Activated gamma-delta T cell (primary cell): Measurements from ENCODE around the gene ABAT.
"Not testable (repeated sequence)": the region's sequence is repeated elsewhere in the genome, so short reads cannot be mapped to it uniquely, and the experiment has no call there.

ENCODE experiments used
- DNase-seq: peaks from one replicate; lab custom pipeline; 2025; lab: John Stamatoyannopoulos, UW

ABAT gene

GRCh38 chr16:8649829-8650554 lies 24.4 kb upstream of the ABAT start:
- DNase-seq, result no peak

DNA sequence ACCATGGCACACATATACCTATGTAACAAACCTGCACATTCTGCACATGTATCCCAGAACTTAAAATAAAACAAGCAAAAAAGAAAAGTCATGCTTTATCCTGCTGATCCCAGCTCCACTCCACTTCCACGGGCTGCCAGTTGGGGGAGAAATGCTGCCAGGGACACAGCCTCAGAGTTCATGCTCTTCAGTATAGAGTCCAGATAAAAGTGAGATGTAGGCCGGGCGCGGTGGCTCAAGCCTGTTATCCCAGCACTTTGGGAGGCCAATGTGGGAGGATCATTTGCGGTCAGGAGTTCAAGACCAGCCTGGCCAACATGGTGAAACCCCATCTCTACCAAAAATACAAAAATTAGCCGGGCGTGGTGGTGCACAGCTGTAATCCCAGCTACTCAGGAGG lies 22.5 kb upstream of the ABAT start:
- DNase-seq, result not testable (repeated sequence)

- no peak for DNase-seq
Measured at GRCh38 chr16:8655184-8655717, 19.2 kb upstream of the ABAT start.

- DNase-seq, result no peak
Measured at GRCh38 chr16:8656376-8656775, 18.0 kb upstream of the ABAT start.

DNA sequence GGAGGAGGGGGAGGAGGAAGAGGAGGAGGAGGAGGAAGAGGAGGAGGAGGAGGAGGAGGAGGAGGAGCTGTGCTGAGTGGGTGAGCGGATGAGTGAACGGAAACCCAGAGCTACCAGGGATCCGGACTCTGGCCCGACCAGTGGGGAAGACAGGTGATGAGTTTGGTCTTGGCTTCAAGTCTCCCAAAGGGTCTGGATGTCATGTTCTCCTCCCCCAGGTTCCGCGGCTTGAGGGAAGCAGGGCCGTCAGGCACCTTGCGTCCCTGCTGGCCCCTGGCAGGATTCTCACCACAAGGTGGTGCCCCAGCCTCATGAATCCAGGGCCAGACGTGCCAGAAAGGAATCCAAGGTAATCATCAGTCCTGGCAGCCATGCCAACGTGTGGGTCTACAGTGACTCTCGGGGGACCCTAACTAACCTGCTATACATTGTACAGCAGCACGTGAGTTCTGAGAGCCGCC lies 13.5 kb upstream of the ABAT start:
- no peak for DNase-seq

DNA sequence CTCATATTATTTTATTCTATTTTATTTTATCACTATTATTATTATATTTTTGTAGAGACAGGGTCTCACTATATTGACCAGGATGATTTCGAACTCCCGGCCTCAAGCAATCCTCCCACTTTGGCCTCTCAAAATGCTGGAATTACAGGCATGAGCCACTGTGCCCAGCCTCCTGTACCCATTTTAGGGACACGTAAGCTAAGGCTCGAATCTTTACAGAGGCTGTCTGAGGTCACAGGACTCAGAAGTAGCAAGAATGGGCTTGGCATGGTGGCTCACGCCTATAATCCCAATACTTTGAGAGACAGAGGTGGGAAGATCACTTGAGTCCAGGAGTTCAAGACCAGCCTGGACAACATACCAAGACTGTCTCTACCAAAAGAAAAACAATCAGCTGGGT lies 12.7 kb upstream of the ABAT start:
- no peak for DNase-seq

DNA sequence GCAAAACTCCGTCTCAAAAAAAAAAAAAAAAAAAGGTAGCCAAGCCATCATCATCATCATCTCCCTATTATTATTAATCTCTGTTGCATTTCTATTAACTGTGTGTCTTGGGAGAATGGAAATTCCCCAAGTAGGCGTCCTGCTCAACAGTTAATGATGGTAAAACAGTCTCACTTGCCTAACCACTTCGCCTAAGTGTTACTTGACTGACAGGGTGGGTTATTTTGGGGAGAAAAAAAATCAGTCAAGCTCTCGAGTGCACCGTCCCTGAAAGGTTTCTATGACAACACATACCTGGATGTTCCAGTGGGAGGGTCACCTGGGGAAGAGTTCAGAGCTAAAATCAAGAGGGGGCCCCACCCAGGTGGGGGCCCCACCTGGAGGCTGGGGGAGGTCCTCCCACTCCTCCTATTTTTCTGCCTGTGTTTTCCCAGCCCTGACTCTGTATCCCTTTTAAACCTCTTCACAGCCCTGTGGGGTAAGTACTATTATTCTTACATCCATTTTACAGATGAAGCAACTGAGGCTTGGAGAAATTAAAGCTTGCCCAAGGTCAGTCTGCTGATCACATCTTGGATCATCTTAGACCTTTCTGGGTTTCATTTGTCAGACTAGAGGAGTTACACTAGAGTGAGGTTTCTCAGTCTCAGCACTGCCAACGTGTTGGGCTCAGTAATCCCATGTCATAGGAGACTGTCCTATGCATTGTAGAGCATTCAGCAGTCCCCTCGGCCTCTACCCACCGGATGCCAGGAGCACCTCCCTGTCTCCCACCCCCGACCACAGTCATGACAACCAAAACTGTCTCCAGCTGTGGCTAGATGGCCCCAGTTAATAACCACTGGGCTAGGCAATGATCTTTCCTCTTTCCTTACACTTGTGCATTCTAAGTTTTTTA lies 11.0 kb upstream of the ABAT start:
- DNase-seq, result no peak

DNA sequence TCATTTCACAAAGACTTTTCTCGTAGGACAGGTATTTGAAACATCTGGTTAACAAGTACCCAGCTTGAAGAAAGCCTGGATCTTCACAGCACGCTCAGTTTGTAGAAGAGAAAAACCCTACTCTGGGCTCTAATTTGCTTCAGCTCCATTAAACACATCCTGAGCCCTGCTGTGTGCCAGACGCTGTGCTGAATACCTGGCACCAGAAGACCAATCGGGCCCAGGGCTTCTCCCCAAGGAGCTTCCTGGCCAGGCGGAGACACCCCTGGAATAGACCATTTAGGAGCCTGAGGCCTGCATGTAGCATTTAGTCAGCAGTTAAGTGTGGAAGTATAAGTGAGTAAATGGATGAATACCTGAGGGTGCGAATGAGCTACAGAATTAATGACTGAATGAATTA lies 8.9 kb upstream of the ABAT start:
- no peak for DNase-seq

DNA sequence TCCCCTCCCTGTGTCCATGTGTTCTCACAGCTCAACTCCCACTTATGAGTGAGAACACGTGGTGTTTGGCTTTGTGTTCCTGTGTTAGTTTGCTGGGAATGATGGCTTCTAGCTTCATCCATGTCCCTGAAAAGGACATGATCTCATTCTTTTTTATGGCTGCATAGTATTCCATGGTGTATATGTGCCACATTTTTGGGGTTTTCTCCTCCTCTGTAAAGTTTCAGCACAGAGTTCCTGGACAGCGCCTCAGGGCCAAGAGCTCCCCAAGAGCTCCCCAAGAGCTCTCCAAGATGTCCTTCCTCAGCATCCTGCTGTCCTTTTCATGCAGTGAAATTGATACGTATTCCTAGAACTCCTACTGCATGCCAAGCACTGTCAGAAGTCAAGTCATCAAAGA lies 6.9 kb upstream of the ABAT start:
- no peak for DNase-seq

DNA sequence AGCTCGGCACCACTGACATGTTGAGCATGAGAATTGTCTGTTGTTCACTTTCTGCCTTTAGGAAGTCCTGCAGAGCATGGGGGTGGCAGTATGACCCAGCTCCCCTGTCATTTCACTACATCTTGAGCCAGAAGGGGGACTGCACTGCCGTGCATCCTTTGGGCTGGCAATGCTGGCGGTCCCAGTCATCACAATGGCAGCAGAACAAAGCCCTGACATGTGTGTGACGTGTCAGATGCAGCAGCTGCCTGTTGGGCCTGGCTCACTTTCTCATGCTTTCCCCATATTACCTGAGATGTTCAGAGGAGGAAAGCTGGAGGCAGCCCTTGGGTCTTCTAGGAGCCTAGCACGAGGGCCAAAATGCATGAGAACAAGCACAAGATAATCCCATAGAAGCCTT lies 6.3 kb upstream of the ABAT start:
- DNase-seq, result no peak

DNA sequence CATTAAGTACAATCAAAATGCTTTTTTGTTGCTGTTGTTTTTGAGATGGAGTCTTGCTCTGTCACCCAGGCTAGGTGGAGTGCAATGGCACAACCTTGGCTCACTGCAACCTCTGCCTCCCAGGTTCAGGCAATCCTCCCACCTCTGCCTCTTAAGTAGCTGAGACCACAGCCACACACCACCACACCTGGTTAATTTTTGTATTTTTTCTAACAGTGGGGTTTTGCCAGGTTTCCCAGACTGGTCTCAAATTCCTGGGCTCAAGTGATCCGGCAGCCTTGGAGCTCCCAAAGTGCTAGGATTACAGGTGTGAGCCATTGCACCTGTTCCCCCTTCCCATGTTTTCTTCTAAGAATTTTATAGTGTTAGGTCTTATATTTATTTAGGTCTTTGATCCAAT lies 4.9 kb upstream of the ABAT start:
- no peak for DNase-seq

DNA sequence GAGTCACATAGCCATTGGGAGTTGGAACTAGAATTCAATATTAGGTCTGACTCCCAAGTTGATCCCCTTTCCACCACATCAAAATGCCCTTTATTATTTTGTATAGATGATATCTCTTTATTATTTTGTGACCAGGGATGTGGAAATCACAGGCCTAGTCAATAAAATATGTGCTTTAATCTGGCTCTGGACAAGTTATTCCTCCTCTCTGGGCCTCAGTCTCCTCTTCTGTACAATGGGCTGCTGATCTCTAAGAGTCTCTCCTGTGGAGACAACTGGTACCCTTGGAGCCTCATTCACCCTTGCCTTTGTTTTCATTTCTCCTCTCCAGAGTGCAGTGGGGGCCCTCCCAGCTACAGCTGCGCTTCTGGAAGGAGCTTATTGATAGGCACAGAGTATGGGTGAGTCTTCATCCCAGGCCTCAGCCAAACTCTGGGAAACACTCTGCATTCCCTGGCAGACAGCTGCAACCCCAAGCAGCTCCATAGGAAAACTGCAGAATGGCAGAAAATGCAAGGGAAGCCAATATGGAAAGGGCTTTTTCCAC lies 4.3 kb upstream of the ABAT start:
- no peak for DNase-seq

DNA sequence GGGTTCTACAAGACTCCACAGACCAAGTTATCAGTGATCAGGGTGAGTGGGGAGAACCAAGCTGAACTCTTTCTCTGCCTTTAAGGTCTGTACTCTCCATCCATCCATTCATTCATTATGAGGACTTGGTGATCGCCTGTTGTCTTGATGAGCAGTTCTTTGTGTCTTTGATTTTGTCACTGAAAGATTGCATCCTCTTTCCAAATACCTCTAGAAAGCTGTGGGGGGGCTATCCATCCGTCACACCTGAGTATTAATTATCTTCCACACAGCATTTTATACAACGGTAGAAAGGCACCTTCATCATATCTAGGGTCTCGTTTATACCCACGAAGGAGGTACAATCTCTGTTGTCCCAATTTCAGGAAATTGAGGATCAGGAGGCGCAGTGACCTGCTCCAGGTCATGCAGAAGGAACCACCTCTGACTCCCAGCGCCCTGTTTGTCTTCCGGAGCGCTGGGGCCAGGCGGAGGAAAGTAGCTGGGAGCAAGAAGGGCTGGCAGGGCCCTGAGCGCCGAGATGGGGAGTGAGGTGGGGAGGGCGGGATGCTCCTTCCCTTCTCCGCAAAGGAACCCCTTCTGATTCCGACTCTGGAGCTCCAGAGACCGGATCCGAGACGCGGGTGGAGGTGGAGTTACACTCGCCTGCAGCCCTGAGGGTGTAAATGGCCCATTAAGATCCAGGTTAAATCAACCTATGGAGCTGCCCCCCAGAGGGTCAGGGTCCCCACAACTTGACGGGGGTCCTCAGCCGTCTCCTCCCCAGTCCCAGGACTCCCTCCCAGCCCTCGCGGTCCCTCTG lies 605 bp upstream of the ABAT start:
- no peak for DNase-seq

- no peak for DNase-seq
Measured at GRCh38 chr16:8675183-8676159, 1.1 kb downstream of the ABAT start.

DNA sequence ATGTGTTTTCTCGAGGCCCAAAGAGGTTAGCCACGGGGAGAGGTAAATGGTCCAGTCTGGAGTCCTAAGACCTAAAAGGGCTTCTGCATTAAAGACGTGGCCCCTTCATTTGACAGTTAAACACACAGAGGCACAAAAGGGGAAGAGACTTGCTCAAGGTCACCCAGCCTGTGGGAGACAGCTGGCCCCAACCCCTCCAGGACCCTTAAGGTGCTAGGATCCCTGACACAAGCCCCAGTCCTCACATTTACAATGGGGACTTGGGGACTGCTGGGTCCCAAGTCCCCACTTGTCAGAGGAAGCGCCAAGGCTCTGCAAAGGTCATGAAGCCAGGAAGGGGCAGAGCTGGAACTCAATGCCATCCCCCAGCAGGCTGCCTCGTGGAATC lies 1.7 kb downstream of the ABAT start:
- DNase-seq, result no peak

GRCh38 chr16:8676737-8677375 lies 2.4 kb downstream of the ABAT start:
- no peak for DNase-seq

DNA sequence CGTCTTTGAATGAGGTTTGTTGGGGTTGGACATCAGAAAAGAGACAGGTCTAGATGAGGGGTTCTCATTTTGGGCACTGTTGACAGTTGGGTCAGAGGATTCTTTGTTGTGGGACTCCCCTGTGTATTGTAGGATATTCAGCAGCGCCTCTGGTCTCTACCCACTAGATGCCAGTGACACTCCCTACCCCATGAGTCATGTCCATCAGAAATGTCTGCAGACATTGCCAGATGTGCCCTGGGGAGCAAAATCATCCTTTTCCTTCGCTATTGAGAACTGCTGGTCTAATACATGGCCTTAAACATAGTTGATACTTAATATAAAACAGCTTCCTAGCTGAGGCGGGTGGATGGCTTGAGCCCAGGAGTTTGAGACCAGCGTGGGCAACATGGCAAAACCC lies 3.1 kb downstream of the ABAT start:
- DNase-seq, result no peak

DNA sequence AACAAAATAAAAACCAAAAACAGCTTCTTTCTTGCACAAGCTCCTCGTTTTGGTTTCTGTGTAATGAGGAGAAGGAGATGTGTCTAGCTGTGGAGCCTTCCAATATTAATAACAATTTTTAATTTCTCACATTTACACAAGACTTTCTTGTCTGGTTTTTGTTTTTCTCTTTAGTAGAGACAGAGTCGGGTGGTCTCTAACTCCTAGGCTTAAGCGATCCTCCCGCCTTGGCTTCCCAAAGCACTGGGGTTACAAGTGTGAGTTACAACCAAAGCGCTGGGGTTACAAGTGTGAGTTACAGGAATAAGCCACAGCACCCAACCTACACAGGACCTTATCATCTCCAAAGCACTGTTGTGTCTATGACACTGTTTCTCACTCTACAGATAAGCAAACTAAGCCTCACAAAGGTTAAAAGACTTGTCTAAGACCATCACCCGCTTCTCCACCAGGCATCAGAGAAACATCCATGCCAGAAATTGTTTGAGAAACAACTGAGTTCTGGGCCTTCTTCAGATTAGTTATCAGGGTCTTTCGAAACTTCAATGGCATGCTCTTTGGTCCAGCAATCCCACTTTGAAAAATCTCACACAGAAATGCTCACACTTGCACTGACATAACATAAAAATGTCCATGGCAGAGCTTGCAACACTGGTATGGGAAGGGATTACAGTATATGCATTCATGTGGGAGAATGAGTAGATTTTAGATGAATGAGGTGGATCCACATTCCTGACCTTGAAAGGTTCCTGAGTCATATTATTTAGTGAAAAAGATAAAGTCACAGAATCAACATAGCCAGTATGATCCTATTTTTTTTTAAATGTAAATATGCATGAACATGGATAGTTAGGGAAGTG lies 3.9 kb downstream of the ABAT start:
- no peak for DNase-seq

DNA sequence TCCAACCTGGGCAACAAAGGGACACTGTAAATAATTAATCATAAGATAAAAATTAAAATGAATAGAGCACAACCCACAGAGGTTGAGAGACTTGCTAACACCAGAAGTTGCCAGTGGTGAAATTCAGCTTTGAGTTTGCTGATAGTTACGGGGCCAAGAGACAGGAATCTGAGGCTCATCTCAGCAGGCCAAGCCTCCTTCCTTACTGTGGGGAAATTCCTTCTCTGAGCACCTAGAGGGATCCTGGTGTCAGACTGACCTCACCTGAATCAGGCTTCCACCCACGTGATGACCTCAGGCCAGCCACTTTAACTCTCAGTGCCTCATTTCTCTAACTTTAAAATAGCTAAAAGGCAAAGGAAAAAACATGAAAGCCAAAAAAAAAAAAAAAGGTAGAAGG lies 4.7 kb downstream of the ABAT start:
- no peak for DNase-seq
